DMS114 treated with DMSO at 0.1 percent for 48 hours (cell line): Measurements from ENCODE around the gene BECN2.

Experiments used
- DNase-seq: peaks from one replicate; lab custom pipeline; 2025; ENCODE audit not compliant: unreplicated experiment; lab: John Stamatoyannopoulos, UW

Gene BECN2

GRCh38 chr1:241957692-241958494 is at the start of gene BECN2:
TSS of gene BECN2 (plus strand) at chr1:241957767. CDS start at chr1:241957767, 0 bp downstream.
- peak; percentile 71 for DNase-seq

GRCh38 chr1:241916196-241916595 is 41.4 kb upstream of the BECN2 start:
- no peak for DNase-seq

- no peak for DNase-seq
Measured at GRCh38 chr1:241917487-241917886, 40.1 kb upstream of the BECN2 start.

GRCh38 chr1:241918879-241919278 is 38.7 kb upstream of the BECN2 start:
- no peak for DNase-seq

- no peak for DNase-seq
Measured at GRCh38 chr1:241924080-241924808, 33.3 kb upstream of the BECN2 start.

GRCh38 chr1:241926141-241926540 is 31.4 kb upstream of the BECN2 start:
- no peak for DNase-seq

- DNase-seq = no peak
Measured at GRCh38 chr1:241927321-241927720, 30.2 kb upstream of the BECN2 start.

GRCh38 chr1:241932845-241933244 is 24.7 kb upstream of the BECN2 start:
- no peak for DNase-seq

- DNase-seq = no peak
Measured at GRCh38 chr1:241934201-241934848, 23.2 kb upstream of the BECN2 start.

- no peak for DNase-seq
Measured at GRCh38 chr1:241934866-241935265, 22.7 kb upstream of the BECN2 start.

GRCh38 chr1:241939798-241940197 is 17.8 kb upstream of the BECN2 start:
- no peak for DNase-seq

- DNase-seq = no peak
Measured at GRCh38 chr1:241942738-241943137, 14.8 kb upstream of the BECN2 start.

- DNase-seq = no peak
Measured at GRCh38 chr1:241944300-241944699, 13.3 kb upstream of the BECN2 start.

- DNase-seq = no peak
Measured at GRCh38 chr1:241947354-241947753, 10.2 kb upstream of the BECN2 start.

- DNase-seq = no peak
Measured at GRCh38 chr1:241950390-241950789, 7.2 kb upstream of the BECN2 start.

- no peak for DNase-seq
Measured at GRCh38 chr1:241962153-241962552, 4.6 kb downstream of the BECN2 start.

- no peak for DNase-seq
Measured at GRCh38 chr1:241963722-241964121, 6.2 kb downstream of the BECN2 start.

- no peak for DNase-seq
Measured at GRCh38 chr1:241964550-241965282, 7.1 kb downstream of the BECN2 start.

GRCh38 chr1:241968611-241969010 is 11.0 kb downstream of the BECN2 start:
- DNase-seq = no peak

- DNase-seq = no peak
Measured at GRCh38 chr1:241972703-241973369, 15.3 kb downstream of the BECN2 start.

GRCh38 chr1:241976229-241976628 is 18.7 kb downstream of the BECN2 start:
- no peak for DNase-seq
